Activated CD8-positive, alpha-beta T cell treated with anti-CD3 and anti-CD28 coated beads, Interleukin-2, amount 10 ng/mL, durations not matched to agents 7 days and 5 days (primary cell): ENCODE measurements around the gene PLXNC1. TPM values are rescaled to one million over a fixed set of nuclear protein-coding genes. Genes with fewer than 3 reads are reported as not detected.
"Not testable (repeated sequence)": the region's sequence is repeated elsewhere in the genome, so short reads cannot be mapped to it uniquely, and the experiment has no call there.

Experiments
- ATAC-seq: fragments of 150-1000 bp; cut with Tn5 transposase; one replicate; pipeline ENCODE4 v1.10.0; 2021; ENCODE audit warnings: moderate library complexity
- CTCF ChIA-PET: fragments of 350-600 bp; sonication (Branson Sonifier 250); formaldehyde crosslinking; loops from one replicate; lab custom pipeline; 2021; ENCODE audit warnings: antibody characterized with exemption; lab: Charles Lee
- POLR2A ChIA-PET: fragments of 350-600 bp; sonication (Branson Sonifier 250); formaldehyde crosslinking; loops from one replicate; lab custom pipeline; 2021; ENCODE audit warnings: antibody characterized with exemption; lab: Charles Lee
- DNase-seq: peaks from one replicate; pipeline ENCODE4 v3.0.0-alpha.2; 2020
- H3K27ac Mint-ChIP-seq: one replicate; pipeline ENCODE4 v1.8.0; 2021; ENCODE audit warnings: mild to moderate bottlenecking, mixed read lengths
- H3K27me3 Mint-ChIP-seq: one replicate; pipeline ENCODE4 v1.8.0; 2021; ENCODE audit warnings: low read depth, mixed read lengths
- H3K36me3 Mint-ChIP-seq: one replicate; pipeline ENCODE4 v1.8.0; 2021; ENCODE audit warnings: low read depth, mixed read lengths
- H3K4me1 Mint-ChIP-seq: one replicate; pipeline ENCODE4 v1.8.0; 2021; ENCODE audit warnings: low read depth, mixed read lengths
- H3K4me3 Mint-ChIP-seq: one replicate; pipeline ENCODE4 v1.8.0; 2021; ENCODE audit warnings: mild to moderate bottlenecking, mixed read lengths
- H3K9me3 Mint-ChIP-seq: one replicate; pipeline ENCODE4 v1.8.0; 2022; ENCODE audit warnings: mixed read lengths; ENCODE audit not compliant: insufficient read depth
- total RNA-seq, 2 experiments: library from RNA; stranded (reverse); gene quantifications; one replicate each; pipeline ENCODE4 v1.2.3, GENCODE V29; 2021

PLXNC1 gene
- total RNA-seq, 2 experiments from 2014 or later: 43.8 to 45.6 TPM

DNA sequence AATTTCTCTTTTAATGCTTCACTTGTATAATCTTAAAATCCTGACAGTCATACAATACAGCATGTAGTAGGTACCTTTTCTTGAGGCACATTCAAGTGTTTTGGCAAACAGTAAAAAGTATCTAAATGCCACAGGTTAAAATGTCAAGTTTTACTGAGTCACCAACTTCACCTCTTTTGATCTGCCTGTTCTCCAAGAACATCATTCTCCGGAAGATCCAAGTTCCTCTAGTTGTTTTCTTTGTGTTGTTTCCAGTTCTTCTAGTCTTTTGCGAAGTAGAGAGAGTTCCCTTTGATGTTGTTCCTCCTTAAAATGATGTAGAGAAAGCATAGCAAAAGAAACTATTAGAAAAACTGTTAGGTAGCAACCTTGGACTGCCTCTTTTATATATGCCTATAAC lies 160.2 kb downstream of the PLXNC1 start:
- POLR2A ChIA-PET: no interaction called here
- Mint-ChIP-seq H3K4me1 (peaks cover 39% of the 10 kb centered on the region), H3K4me3 (no peak overlapping the region), H3K27ac (no peak overlapping the region), H3K9me3 (no peaks in the 10 kb centered on the region), H3K36me3 (peaks cover 75% of the 10 kb centered on the region), H3K27me3 (no peaks in the 10 kb centered on the region)
- no peak for ATAC-seq
- DNase-seq: no peak
- CTCF ChIA-PET: interaction anchor here (0.9 kb wide), 1 partner anchor 10 kb away, joined by 3 read pairs; no protein-coding TSS in a partner anchor

DNA sequence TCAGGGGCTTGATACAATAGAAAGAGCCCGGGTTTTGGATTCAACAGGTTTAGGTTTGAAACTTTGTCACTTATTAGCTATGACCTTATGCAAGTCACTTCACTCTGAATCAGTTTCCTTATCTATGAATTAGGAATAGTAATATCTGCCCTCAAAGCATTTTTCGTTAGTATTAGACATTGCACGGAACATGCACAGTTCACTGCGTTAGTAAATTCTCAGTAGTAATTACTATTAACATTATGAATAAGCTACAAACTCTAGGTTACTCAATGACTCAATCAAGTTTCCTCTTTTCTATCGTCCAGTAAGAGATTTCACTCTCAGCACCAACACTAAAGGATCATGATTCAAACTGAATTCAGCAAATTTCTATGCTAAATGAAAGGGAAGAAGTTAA lies 161.0 kb downstream of the PLXNC1 start:
- no peaks in the 10 kb centered on the region for H3K9me3 Mint-ChIP-seq
- H3K36me3 Mint-ChIP-seq: peaks cover 73% of the 10 kb centered on the region
- no peaks in the 10 kb centered on the region for H3K27me3 Mint-ChIP-seq
- H3K4me3 Mint-ChIP-seq: no peak overlapping the region
- POLR2A ChIA-PET: no interaction called here
- H3K4me1 Mint-ChIP-seq: peaks cover 34% of the 10 kb centered on the region
- ATAC-seq (no peak), DNase-seq (no peak)
- H3K27ac Mint-ChIP-seq: no peak overlapping the region
- CTCF ChIA-PET: no interaction called here

DNA sequence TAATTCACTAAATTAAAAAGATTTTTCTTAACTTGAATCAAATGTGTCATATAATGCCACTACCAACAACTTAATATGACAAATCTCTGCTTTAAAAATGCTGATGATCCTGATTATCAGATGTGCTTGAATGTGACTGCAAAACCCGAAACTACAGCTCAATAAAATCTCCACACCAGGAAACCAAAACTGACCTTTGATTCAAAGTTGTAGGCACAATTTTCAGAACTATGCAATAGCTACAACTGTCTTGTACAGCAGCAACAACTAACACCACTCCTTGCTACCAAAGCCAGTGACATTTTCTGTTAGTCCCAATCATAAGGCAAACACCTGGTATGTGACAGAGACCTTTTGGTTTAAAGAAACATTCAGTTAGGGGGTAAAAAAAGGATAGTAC lies 164.0 kb downstream of the PLXNC1 start:
- peaks cover 57% of the 10 kb centered on the region for H3K36me3 Mint-ChIP-seq
- H3K9me3 Mint-ChIP-seq: peaks cover 10% of the 10 kb centered on the region
- ATAC-seq: no peak
- POLR2A ChIA-PET: no interaction called here
- CTCF ChIA-PET: no interaction called here
- H3K4me1 Mint-ChIP-seq: peaks cover 12% of the 10 kb centered on the region
- H3K27me3 Mint-ChIP-seq: no peaks in the 10 kb centered on the region
- no peak overlapping the region for H3K4me3 Mint-ChIP-seq
- H3K27ac Mint-ChIP-seq: no peak overlapping the region
- no peak for DNase-seq

DNA sequence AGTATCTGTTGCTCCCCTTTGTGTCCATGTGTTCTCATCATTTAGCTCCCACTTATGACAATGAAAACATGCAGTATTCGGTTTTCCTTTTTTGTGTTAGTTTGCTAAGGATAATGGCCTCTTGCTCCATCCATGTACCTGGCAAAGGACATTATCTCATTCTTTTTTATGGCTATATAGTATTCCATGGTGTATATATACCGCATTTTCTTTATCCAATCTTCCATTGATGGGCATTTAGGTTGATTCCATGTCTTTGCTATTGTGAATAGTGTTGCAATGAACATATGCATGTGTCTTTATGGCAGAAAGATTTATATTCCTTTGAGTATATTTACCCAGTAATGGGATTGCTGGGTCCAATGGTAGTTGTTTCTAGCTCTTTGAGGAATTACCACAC lies 168.2 kb downstream of the PLXNC1 start:
- H3K27me3 Mint-ChIP-seq, ATAC-seq, POLR2A ChIA-PET, DNase-seq, H3K4me3 Mint-ChIP-seq, H3K27ac Mint-ChIP-seq, CTCF ChIA-PET: not testable (repeated sequence)
- Mint-ChIP-seq H3K9me3 (peaks cover 50% of the 10 kb centered on the region), H3K4me1 (peaks cover 10% of the 10 kb centered on the region), H3K36me3 (peaks cover 59% of the 10 kb centered on the region)

DNA sequence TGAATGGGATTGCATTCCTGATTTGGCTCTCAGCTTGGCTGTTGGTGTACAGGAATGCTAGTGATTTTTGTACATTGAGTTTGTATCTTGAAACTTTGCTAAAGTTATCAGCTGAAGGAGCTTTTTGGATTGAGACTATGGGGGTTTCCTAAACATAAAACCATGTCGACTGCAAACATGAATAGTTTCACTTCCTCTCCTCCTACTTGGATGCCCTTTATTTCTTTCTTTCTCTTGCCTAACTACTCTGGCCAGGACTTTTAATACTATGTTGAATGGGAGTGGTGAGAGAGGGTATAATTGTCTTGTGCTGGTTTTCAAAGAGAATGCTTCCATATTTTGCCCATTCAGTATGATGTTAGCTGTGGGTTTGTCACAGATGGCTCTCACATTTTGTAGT lies 169.8 kb downstream of the PLXNC1 start:
- Mint-ChIP-seq H3K36me3 (peaks cover 67% of the 10 kb centered on the region), H3K4me1 (peaks cover 8% of the 10 kb centered on the region), H3K27ac (no peak overlapping the region), H3K9me3 (peaks cover 53% of the 10 kb centered on the region), H3K4me3 (no peak overlapping the region), H3K27me3 (no peaks in the 10 kb centered on the region)
- POLR2A ChIA-PET: no interaction called here
- ATAC-seq (no peak), DNase-seq (no peak)
- CTCF ChIA-PET: interaction anchor here (0.9 to 1.4 kb wide), 2 partner anchors 10 to 14 kb away, joined by 3 read pairs; no protein-coding TSS in a partner anchor

DNA sequence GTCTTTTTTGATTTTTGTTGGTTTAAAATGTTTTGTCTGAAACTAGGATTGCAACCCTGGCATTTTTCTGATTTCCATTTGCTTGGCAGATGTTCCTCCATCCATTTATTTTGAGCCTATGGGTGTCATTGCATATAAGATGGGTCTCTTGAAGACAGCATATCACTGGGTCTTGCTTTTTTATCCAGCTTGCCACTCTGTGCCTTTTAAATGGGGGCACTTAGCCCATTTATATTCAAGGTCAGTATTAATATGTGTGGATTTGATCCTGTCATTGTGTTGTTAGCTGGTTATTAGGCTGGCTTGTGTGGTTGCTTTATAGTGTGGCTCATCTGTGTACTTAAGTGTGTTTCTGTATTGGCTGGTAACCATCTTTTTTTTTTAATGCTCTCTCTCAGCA lies 171.7 kb downstream of the PLXNC1 start:
- ATAC-seq (no peak), DNase-seq (no peak)
- Mint-ChIP-seq H3K27me3 (no peaks in the 10 kb centered on the region), H3K4me1 (peaks cover 5% of the 10 kb centered on the region), H3K9me3 (peaks cover 57% of the 10 kb centered on the region), H3K27ac (no peak overlapping the region), H3K36me3 (peaks cover 74% of the 10 kb centered on the region), H3K4me3 (no peak overlapping the region)
- POLR2A ChIA-PET: no interaction called here
- CTCF ChIA-PET: no interaction called here

DNA sequence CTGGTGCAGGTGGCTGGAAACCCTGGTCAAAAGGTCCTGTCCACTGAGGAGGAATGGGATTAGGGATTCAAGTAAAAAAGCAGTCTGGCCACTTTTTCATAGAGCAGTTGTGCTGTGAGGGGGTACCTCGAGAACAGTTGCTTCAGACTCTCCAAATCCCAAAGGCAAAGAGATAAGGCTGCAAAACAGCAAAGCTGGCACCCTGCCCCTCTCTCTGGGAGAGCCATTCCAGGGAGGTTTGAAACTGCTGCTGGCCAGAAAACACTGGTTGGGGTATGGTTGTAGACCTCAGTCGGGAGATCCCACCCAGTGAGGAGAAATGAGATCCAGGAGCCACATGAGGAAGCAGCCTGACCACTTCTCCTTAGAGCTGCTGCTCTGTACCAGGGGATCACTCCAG lies 174.0 kb downstream of the PLXNC1 start:
- no peak for ATAC-seq
- DNase-seq: no peak
- ChIA-PET POLR2A (no interaction called here), CTCF (no interaction called here)
- Mint-ChIP-seq H3K4me3 (no peak overlapping the region), H3K27me3 (no peaks in the 10 kb centered on the region), H3K4me1 (peaks cover 12% of the 10 kb centered on the region), H3K27ac (no peak overlapping the region), H3K36me3 (peaks cover 83% of the 10 kb centered on the region), H3K9me3 (peaks cover 47% of the 10 kb centered on the region)

DNA sequence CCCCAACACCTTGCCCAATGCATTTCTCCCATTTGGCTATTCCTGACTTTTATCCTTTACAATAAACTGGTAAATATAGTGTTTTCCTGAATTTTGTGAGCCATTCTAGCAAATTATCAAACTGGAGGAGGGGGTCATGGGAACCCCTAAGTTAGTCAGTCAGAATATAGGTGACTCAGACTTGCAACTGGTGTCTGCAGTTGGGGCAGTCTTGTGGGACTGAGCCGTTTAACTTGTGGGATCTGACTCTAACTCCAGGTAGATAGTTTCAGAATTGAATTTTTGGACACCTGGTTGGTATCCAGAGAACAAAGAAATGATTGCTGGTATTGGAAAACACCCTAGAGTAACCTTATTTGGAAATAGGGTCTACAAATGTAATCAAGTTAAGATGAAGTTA lies 177.9 kb downstream of the PLXNC1 start:
- POLR2A ChIA-PET: no interaction called here
- H3K4me1 Mint-ChIP-seq: peaks cover 7% of the 10 kb centered on the region
- no peaks in the 10 kb centered on the region for H3K27me3 Mint-ChIP-seq
- H3K4me3 Mint-ChIP-seq: no peak overlapping the region
- peaks cover 70% of the 10 kb centered on the region for H3K36me3 Mint-ChIP-seq
- CTCF ChIA-PET: interaction anchor here (1.4 kb wide), 1 partner anchor 192 kb away, joined by 6 read pairs; no protein-coding TSS in a partner anchor
- no peak for ATAC-seq
- no peak for DNase-seq
- no peak overlapping the region for H3K27ac Mint-ChIP-seq
- H3K9me3 Mint-ChIP-seq: peaks cover 10% of the 10 kb centered on the region

DNA sequence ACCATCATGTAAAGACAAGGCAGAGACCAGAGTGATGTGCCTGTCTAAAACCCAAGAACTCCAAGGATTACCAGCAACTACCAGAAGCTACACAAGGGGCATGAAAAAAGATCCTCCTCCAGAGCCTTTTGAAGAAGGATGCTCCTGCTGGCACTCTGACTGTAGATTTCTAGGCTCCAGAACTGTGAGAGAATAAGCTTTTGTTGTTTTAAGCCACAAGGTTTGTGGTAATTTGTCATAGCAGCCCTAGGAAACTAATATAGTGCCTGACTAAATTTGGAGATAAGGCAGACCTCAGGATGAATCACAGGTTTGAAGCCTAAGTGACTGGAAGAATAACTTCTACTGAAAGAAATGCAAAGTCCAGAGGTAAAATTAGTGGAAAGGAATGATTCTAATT lies 178.3 kb downstream of the PLXNC1 start:
- Mint-ChIP-seq H3K27me3 (no peaks in the 10 kb centered on the region), H3K36me3 (peaks cover 69% of the 10 kb centered on the region), H3K27ac (no peak overlapping the region), H3K4me1 (peaks cover 7% of the 10 kb centered on the region), H3K4me3 (no peak overlapping the region), H3K9me3 (peaks cover 5% of the 10 kb centered on the region)
- DNase-seq (no peak), ATAC-seq (peak; percentile 33)
- POLR2A ChIA-PET: no interaction called here
- CTCF ChIA-PET: interaction anchor here (1.4 to 1.5 kb wide), 2 partner anchors 119 to 192 kb away, joined by 3 to 6 read pairs; no protein-coding TSS in a partner anchor

DNA sequence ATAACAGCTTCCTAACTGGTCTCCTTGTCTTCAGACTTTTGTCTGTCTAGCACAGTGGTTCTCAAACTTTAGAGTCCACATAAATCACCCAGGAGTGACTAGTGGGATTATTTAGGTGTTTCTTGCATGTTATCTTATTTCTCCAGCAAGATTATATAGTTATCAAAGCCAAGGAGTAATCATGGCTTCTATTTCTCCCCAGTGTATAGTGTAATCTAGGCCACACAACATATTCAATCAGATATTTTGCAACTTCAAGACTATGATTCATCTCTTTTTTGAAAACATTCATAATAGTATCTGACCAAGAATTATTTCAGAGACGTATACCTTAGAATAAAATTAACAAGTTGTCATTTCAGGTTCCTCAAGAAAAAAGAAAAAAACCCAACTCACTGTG lies 179.4 kb downstream of the PLXNC1 start:
- no peak overlapping the region for H3K27ac Mint-ChIP-seq
- H3K4me3 Mint-ChIP-seq: no peak overlapping the region
- ChIA-PET CTCF (interaction anchor here (1.4 to 1.5 kb wide), 2 partner anchors 120 to 193 kb away, joined by 3 to 6 read pairs; no protein-coding TSS in a partner anchor), POLR2A (no interaction called here)
- H3K27me3 Mint-ChIP-seq: no peaks in the 10 kb centered on the region
- peaks cover 60% of the 10 kb centered on the region for H3K36me3 Mint-ChIP-seq
- peaks cover 7% of the 10 kb centered on the region for H3K4me1 Mint-ChIP-seq
- no peak for ATAC-seq
- H3K9me3 Mint-ChIP-seq: peaks cover 4% of the 10 kb centered on the region
- DNase-seq: no peak

DNA sequence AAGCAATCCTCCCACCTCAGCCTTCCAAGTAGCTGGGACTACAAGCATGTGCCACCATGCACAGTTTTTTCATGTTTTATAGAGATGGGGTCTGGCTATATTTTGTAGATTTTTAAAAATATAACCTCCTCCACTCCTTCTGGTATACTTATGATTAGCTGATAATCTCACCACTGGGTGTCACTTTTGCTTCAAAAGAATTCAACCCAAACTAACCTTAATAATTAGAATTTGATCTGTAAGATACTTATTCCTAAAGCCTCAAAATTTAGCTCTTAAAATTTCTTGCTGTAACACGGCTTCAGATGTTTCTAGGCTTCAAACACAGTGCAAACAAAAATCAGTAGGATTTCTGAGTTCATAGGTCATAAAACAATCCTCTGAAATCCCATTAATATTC lies 181.0 kb downstream of the PLXNC1 start:
- H3K4me3 Mint-ChIP-seq: no peak overlapping the region
- CTCF ChIA-PET: no interaction called here
- POLR2A ChIA-PET: interaction anchor here (0.6 kb wide), 1 partner anchor 67 kb away, joined by 4 read pairs; no protein-coding TSS in a partner anchor
- H3K27me3 Mint-ChIP-seq: no peaks in the 10 kb centered on the region
- no peaks in the 10 kb centered on the region for H3K9me3 Mint-ChIP-seq
- ATAC-seq (no peak), DNase-seq (no peak)
- no peak overlapping the region for H3K27ac Mint-ChIP-seq
- H3K36me3 Mint-ChIP-seq: peaks cover 57% of the 10 kb centered on the region
- H3K4me1 Mint-ChIP-seq: peaks cover 7% of the 10 kb centered on the region

DNA sequence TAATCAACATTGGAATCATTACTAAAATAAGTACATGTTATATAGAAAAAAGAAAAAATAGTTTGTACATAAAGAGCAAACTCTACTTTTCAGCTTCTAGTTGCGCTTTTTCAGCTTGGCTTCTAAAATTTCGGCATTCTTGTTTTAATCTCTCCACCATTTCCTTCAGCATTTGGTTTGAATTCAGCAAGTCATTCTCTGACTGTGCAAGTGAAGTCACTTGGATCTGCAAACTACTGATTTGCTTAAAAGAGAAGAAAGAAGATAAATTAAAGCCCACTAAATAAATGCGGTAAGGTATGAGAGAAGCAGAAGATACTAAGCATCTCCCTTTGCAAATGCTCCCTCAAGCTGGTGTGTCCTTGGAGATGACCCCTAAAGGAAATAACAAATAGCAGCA lies 185.0 kb downstream of the PLXNC1 start:
- H3K9me3 Mint-ChIP-seq: no peaks in the 10 kb centered on the region
- H3K4me3 Mint-ChIP-seq: no peak overlapping the region
- H3K4me1 Mint-ChIP-seq: no peaks in the 10 kb centered on the region
- ChIA-PET POLR2A (no interaction called here), CTCF (no interaction called here)
- H3K27ac Mint-ChIP-seq: no peak overlapping the region
- DNase-seq (no peak), ATAC-seq (no peak)
- H3K36me3 Mint-ChIP-seq: peaks cover 39% of the 10 kb centered on the region
- no peaks in the 10 kb centered on the region for H3K27me3 Mint-ChIP-seq
